Esophagus muscularis mucosa (tissue), 3 donors: ENCODE measurements around the gene ERC2.

Source experiments
- CTCF ChIP-seq, 3 experiments: fragments of 200-600 bp in 2 of 3; fragments of 450-650 bp in 1 of 3; sonication (generic) in 2 of 3; IDR thresholded peaks; one replicate each; pipeline ENCODE4 v1.5.1; 2017 to 2019; ENCODE audit warnings: antibody characterized with exemption in 3 of 3, mild to moderate bottlenecking in 2 of 3, moderate library complexity in 1 of 3
- POLR2A ChIP-seq: fragments of 450-650 bp; IDR thresholded peaks from one replicate; pipeline ENCODE4 v1.6.1; 2017; ENCODE audit warnings: antibody characterized with exemption, moderate library complexity, mild to moderate bottlenecking, low read depth

DNA sequence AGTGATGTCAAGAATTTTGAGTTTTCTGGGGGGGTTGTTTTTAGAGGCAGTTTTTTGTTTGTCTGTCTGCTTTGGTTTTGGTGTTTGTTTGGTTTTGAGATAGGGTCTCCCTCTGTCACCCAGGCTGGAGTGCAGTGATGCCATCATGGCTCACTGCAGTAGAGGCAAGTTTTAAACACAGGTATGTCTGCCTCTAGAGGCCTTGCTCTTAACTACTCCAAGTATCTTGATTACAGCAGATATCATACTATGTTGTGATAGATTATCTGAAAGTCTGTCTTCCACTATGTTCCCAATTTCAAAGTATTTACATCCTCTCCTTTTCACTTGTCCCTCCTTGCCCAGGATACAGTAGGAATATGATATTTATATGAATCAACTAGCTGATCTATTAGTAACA is 57.7 kb downstream of the ERC2 start:
- TF ChIP-seq POLR2A (no peak), CTCF (IDR thresholded peaks at IDR 0.05) (no peak)
